HG03039 (cell line): Measurements from ENCODE around the gene KCND1.

Source experiments
- ATAC-seq: cut with Tn5 transposase; IDR thresholded peaks from one replicate; pipeline ENCODE4 v1.9.1; 2021; ENCODE audit warnings: mild to moderate bottlenecking, moderate library complexity; ENCODE audit not compliant: unreplicated experiment

The KCND1 gene

GRCh38 chrX:48975041-48975440, 3.4 kb upstream of the KCND1 start:
- no peak for ATAC-seq

GRCh38 chrX:48974574-48974973, 2.9 kb upstream of the KCND1 start:
- ATAC-seq = no peak

DNA sequence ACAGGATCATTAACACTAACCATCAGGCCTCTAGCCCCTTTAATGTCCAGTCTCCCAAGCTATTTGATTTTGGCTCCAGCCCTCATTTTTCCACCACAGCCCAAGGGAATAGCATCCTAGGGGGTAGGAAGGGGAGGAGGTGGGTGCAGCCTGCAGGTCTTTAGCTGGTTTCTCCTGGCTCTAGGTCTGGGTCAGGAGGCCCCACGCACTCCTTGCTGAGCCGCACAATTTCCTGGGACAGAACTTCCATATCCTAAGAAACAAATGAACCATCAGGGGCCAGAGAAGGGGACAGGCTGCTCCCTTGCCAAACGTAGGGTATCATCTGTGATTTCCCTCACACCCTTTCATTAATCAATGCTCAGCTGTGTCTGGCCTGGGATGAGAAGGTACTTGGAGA, 2.4 kb upstream of the KCND1 start:
- ATAC-seq = no peak

GRCh38 chrX:48972220-48973164, 848 bp upstream of the KCND1 start:
- no peak for ATAC-seq

GRCh38 chrX:48969471-48969870, 2.2 kb downstream of the KCND1 start:
- no peak for ATAC-seq

GRCh38 chrX:48968377-48968776, 3.3 kb downstream of the KCND1 start:
- ATAC-seq = no peak

GRCh38 chrX:48966796-48967579, 4.7 kb downstream of the KCND1 start:
- no peak for ATAC-seq

- no peak for ATAC-seq
These were observed 5.7 kb downstream of the KCND1 start for GRCh38 chrX:48965959-48966358.

DNA sequence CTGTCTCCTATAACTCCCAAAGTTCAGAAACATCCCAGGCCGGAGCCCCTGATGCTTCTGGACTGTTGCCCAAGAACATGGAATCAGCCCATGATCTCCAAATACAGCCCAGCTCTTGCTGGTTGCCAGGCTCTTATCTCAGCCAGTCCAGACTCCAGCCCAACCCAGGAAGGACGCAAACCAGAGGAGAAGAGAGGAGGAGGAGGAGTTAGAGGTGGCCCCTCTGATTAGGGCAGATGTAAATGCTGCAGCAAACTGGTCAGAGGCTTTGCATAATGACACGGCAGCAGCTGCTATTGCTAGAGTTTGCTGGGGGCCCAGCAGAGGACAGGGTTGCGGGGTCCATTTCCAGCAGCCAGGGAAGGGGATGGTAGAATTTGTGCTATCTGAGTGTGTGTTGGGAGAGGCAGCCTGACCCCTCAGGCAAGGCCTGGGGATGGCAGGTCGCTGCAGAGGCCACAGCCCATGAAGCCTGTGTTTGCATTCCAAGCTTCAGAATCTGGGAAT, 10.0 kb downstream of the KCND1 start:
- ATAC-seq = no peak

GRCh38 chrX:48960291-48960690, 11.4 kb downstream of the KCND1 start:
- no peak for ATAC-seq

- ATAC-seq = no peak
These were observed 13.0 kb downstream of the KCND1 start for GRCh38 chrX:48958635-48959094.

DNA sequence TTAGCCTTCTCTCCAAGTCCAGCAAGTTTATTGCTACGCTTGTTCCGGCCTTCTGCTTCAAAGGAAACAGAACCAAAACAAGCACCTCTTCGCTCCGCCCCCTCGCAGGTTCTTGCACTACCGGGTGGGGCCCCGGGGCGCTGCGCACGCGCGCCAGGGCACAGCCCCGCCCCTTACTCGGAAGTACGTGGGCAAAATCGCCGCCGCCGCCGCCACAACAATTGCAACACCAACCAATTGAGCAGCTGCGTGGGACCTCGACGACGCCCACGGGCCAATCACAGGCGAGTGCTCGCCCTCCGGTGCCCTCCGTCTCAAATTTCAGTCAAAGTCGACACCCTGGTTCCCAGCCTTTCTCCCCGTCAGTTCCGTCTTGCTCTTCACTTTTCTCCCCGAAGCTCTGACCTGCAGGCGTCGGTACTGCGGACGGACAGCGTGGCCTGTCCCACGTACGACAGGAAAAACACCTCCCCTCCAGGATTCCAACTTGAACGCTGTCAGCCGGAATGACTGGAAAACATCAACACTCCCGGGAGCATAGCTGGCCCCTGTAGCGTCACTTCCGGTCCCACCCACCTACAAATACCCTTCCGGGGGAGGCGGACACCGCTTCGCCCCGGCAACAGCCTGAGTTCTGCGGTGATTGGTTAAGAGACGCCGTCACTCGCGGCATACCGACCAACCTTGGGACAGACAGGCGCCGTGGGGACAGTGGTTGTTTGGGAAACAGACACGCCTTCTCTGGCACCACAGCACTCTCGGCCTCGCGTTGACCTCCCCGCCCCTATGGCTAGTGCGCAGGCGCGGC, 13.6 kb downstream of the KCND1 start:
- peak; percentile 76 for ATAC-seq

DNA sequence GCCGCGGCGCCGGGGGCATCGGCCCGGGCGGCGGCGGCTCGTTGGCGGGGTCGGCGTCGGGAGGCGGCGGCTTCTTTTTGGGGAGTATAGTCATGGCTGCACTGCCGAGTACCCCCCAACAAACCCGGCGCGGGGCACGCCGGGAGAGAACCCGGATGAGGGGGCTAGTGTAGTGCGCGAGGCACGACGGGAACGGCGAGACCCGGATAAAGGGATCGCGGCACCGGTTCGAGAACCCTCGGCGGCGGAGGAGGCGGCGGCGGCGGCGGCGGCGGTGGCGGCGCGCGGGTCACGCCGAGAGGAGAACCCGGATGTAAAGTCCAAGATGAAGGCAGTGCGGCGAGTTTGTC, 14.2 kb downstream of the KCND1 start, which contains the start of gene OTUD5:
Gene OTUD5 (minus strand): TSS at position 131 of the 350 bp plus-strand sequence. CDS start 37 bp downstream, at position 94.
- ATAC-seq = peak; percentile 34

GRCh38 chrX:48956728-48957414, 14.8 kb downstream of the KCND1 start:
- ATAC-seq = peak; percentile 4

GRCh38 chrX:48948589-48948988, 23.1 kb downstream of the KCND1 start:
- no peak for ATAC-seq

GRCh38 chrX:48945517-48946348, 25.9 kb downstream of the KCND1 start:
- no peak for ATAC-seq

DNA sequence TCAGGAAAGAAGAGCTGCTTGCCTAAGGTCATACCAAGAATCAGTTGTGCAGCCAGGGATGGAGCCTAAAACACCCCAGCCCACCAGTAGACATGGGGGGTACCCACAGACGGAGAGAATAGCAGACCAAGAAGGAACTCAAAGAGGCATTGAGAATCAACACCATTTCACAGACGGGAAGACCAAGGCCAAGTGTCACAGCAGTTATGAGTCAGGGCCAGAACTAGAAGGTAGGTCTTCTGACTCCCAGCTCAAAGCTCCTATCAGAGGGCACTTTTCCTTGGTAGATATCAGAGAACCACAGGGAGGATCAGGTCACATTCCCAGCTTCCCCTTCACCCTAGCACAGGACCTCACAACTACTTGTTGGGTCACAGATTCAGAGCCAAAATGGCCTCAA, 28.7 kb downstream of the KCND1 start:
- no peak for ATAC-seq

DNA sequence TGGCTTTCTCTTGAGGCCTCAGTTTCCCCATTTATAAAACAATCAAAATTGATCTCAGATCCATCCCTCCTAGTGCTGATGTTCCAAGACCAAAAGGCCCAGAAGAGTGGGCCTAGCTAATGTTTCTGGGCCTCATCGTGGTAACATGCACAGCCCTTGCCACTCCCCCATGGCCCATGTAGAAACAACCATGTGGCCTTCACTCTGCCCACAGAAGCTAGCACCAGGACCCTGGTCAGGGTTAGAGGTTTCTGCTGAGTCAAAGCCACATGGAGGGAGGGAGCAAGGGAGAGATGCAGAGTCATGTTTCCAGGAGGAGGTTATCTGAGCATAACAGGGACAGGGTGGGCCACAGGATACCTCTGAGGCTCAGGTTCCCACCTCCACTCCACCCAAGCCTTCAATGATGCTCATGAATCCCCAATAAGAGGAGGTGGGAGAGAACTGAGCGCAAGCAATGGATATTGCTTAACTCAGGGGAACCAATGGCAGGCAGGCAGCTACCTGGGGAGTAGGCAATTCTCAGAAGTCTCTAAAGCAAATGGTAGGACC, 31.2 kb downstream of the KCND1 start:
- no peak for ATAC-seq
